SH-SY5Y (cell line): ENCODE measurements around the gene IGHMBP2.

ENCODE experiments used
- GATA2 ChIP-seq: IDR thresholded peaks from 2 replicates; pipeline ENCODE4 v1.6.1; 2011; ENCODE audit warnings: mild to moderate bottlenecking, low read depth, low read length
- GATA3 ChIP-seq: IDR thresholded peaks from 2 replicates; pipeline ENCODE4 v1.6.1; 2011; ENCODE audit warnings: low read depth, mild to moderate bottlenecking, low read length, moderate library complexity

- TF ChIP-seq GATA3 (no peak), GATA2 (no peak)
Observed at GRCh38 chr11:68958211-68958610, 54.5 kb downstream of the IGHMBP2 start.
